ENCODE data around the gene SLC14A1. TPM values are rescaled to one million over a fixed set of nuclear protein-coding genes. Genes with fewer than 3 reads are reported as not detected.

The SLC14A1 gene
- total and polyA plus RNA-seq, 2 of the 13 experiments (the other 11 are each of a cell fraction or from before 2014, with no cell fraction given), result not detected

- Histone ChIP-seq H3K27me3 (ENCODE audit: control insufficient read depth in 1 of 2, insufficient read depth in 2 of 2, low read length in 2 of 2) (no peaks in the 10 kb centered on the region; a peak in 1 of 5 replicates), H3K27ac (ENCODE audit: extremely low read length, insufficient read depth, low read length) (no peak overlapping the region), H3K4me3 (replicated peaks in 1 of 3; ENCODE audit: insufficient read depth in 1 of 3, low read depth in 2 of 3, low read length in 3 of 3) (no peak overlapping the region), H3K9ac (ENCODE audit: insufficient read depth, low read depth, low read length) (no peak overlapping the region), H3K79me2 (ENCODE audit: insufficient read depth, low read length) (no peaks in the 10 kb centered on the region), H4K20me1 (ENCODE audit: insufficient read depth, low read length) (no peaks in the 10 kb centered on the region), H3K4me1 (ENCODE audit: insufficient read depth, low read length) (no peaks in the 10 kb centered on the region), H3K4me2 (ENCODE audit: low read depth, low read length) (no peak overlapping the region), H2AFZ (ENCODE audit: low read length) (no peak overlapping the region), H3K9me3 (ENCODE audit: low read length) (no peaks in the 10 kb centered on the region), H3K36me3 (replicated peaks in 1 of 2; ENCODE audit: control insufficient read depth in 1 of 2, insufficient read depth in 2 of 2, low read length in 2 of 2) (no peaks in the 10 kb centered on the region)
- in situ Hi-C loops (cut with HindIII; ENCODE audit: extremely low pct_ligation_motif_present, low pct_unique_long_range_greater_than_20kb), result no loop called here
- BruUV-seq (replicated peaks), result no TSS peak
- FAIRE-seq (no peak), DNase-seq (ENCODE audit: low spot score) (no peak), ATAC-seq (no peak)
- ChIA-PET POLR2A (no interaction called here), CTCF (ENCODE audit: low intra/inter-chr PET ratio, low total read pairs) (no interaction called here)
- intact Hi-C loops (cut with micrococcal nuclease; ENCODE audit: unreplicated experiment), result loop anchor here (10.0 kb wide), 1 partner anchor 158 kb away; no protein-coding TSS in a partner anchor
- TF ChIP-seq, protein P1, sequence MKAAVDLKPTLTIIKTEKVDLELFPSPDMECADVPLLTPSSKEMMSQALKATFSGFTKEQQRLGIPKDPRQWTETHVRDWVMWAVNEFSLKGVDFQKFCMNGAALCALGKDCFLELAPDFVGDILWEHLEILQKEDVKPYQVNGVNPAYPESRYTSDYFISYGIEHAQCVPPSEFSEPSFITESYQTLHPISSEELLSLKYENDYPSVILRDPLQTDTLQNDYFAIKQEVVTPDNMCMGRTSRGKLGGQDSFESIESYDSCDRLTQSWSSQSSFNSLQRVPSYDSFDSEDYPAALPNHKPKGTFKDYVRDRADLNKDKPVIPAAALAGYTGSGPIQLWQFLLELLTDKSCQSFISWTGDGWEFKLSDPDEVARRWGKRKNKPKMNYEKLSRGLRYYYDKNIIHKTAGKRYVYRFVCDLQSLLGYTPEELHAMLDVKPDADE (CRISPR knock-in tag; IDR thresholded peaks at IDR 0.05), result no peak
- TF ChIP-seq ZNF788 (CRISPR knock-in tag; IDR thresholded peaks at IDR 0.05; ENCODE audit: borderline replicate concordance) (no peak), ZNF430 (CRISPR knock-in tag; IDR thresholded peaks at IDR 0.05) (no peak), ARHGAP35 (CRISPR knock-in tag; IDR thresholded peaks at IDR 0.05; ENCODE audit: borderline replicate concordance) (no peak), YEATS2 (CRISPR knock-in tag; IDR thresholded peaks at IDR 0.05; ENCODE audit: borderline replicate concordance) (no peak), ZMAT3 (CRISPR knock-in tag; conservative IDR thresholded peaks at IDR 0.05) (no peak), YY1 (IDR thresholded peaks at IDR 0.05; ENCODE audit: insufficient read depth, insufficient replicate concordance, low read depth, low read length) (no peak), ZFP41 (CRISPR knock-in tag; IDR thresholded peaks at IDR 0.05; ENCODE audit: borderline replicate concordance) (no peak), ZNF383 (CRISPR knock-in tag; IDR thresholded peaks at IDR 0.05; ENCODE audit: borderline replicate concordance) (no peak), NR2C2 (CRISPR knock-in tag; IDR thresholded peaks at IDR 0.05; ENCODE audit: borderline replicate concordance) (no peak), NCOA1 (CRISPR knock-in tag; IDR thresholded peaks at IDR 0.05) (no peak), ZNF292 (CRISPR knock-in tag; IDR thresholded peaks at IDR 0.05; ENCODE audit: borderline replicate concordance, low read depth) (no peak), HDAC2 (CRISPR knock-in tag; IDR thresholded peaks at IDR 0.05) (no peak)
- TF ChIP-seq, protein P2, sequence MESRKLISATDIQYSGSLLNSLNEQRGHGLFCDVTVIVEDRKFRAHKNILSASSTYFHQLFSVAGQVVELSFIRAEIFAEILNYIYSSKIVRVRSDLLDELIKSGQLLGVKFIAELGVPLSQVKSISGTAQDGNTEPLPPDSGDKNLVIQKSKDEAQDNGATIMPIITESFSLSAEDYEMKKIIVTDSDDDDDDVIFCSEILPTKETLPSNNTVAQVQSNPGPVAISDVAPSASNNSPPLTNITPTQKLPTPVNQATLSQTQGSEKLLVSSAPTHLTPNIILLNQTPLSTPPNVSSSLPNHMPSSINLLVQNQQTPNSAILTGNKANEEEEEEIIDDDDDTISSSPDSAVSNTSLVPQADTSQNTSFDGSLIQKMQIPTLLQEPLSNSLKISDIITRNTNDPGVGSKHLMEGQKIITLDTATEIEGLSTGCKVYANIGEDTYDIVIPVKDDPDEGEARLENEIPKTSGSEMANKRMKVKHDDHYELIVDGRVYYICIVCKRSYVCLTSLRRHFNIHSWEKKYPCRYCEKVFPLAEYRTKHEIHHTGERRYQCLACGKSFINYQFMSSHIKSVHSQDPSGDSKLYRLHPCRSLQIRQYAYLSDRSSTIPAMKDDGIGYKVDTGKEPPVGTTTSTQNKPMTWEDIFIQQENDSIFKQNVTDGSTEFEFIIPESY (CRISPR knock-in tag; IDR thresholded peaks at IDR 0.05), result no peak
- TF ChIP-seq, protein P3, sequence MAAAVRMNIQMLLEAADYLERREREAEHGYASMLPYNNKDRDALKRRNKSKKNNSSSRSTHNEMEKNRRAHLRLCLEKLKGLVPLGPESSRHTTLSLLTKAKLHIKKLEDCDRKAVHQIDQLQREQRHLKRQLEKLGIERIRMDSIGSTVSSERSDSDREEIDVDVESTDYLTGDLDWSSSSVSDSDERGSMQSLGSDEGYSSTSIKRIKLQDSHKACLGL (CRISPR knock-in tag; IDR thresholded peaks at IDR 0.05), result no peak
- TF ChIP-seq, protein P4, sequence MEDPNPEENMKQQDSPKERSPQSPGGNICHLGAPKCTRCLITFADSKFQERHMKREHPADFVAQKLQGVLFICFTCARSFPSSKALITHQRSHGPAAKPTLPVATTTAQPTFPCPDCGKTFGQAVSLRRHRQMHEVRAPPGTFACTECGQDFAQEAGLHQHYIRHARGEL (CRISPR knock-in tag; IDR thresholded peaks at IDR 0.05), result no peak
- TF ChIP-seq, protein P5, sequence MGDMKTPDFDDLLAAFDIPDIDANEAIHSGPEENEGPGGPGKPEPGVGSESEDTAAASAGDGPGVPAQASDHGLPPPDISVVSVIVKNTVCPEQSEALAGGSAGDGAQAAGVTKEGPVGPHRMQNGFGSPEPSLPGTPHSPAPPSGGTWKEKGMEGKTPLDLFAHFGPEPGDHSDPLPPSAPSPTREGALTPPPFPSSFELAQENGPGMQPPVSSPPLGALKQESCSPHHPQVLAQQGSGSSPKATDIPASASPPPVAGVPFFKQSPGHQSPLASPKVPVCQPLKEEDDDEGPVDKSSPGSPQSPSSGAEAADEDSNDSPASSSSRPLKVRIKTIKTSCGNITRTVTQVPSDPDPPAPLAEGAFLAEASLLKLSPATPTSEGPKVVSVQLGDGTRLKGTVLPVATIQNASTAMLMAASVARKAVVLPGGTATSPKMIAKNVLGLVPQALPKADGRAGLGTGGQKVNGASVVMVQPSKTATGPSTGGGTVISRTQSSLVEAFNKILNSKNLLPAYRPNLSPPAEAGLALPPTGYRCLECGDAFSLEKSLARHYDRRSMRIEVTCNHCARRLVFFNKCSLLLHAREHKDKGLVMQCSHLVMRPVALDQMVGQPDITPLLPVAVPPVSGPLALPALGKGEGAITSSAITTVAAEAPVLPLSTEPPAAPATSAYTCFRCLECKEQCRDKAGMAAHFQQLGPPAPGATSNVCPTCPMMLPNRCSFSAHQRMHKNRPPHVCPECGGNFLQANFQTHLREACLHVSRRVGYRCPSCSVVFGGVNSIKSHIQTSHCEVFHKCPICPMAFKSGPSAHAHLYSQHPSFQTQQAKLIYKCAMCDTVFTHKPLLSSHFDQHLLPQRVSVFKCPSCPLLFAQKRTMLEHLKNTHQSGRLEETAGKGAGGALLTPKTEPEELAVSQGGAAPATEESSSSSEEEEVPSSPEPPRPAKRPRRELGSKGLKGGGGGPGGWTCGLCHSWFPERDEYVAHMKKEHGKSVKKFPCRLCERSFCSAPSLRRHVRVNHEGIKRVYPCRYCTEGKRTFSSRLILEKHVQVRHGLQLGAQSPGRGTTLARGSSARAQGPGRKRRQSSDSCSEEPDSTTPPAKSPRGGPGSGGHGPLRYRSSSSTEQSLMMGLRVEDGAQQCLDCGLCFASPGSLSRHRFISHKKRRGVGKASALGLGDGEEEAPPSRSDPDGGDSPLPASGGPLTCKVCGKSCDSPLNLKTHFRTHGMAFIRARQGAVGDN (CRISPR knock-in tag; IDR thresholded peaks at IDR 0.05), result no peak
- WGBS (ENCODE audit: low lambda C conversion rate), result 7% methylated on average over 2 of the region's 3 CpGs
These were observed 2.6 kb downstream of the SLC14A1 start for GRCh38 chr18:45726603-45727002.

Data from HepG2 (cell line).